SK-N-SH (cell line): Measurements from ENCODE around the gene TTC28.

Experiments
- FOXJ3 ChIP-seq: sonication (generic); formaldehyde crosslinking; IDR thresholded peaks from 2 replicates; pipeline ENCODE4 v1.5.1; 2020; ENCODE audit warnings: mild to moderate bottlenecking, missing genetic modification reagents
- TF ChIP-seq, protein P1 (sequence below): fragments of 200-600 bp; sonication (generic); IDR thresholded peaks from 2 replicates; pipeline ENCODE4 v1.6.1; 2017; ENCODE audit warnings: antibody characterized with exemption, mild to moderate bottlenecking, moderate library complexity
- TF ChIP-seq, protein P2 (sequence below): IDR thresholded peaks from 2 replicates; pipeline ENCODE4 v1.4.0; 2012; ENCODE audit warnings: low read depth, borderline replicate concordance

DNA sequence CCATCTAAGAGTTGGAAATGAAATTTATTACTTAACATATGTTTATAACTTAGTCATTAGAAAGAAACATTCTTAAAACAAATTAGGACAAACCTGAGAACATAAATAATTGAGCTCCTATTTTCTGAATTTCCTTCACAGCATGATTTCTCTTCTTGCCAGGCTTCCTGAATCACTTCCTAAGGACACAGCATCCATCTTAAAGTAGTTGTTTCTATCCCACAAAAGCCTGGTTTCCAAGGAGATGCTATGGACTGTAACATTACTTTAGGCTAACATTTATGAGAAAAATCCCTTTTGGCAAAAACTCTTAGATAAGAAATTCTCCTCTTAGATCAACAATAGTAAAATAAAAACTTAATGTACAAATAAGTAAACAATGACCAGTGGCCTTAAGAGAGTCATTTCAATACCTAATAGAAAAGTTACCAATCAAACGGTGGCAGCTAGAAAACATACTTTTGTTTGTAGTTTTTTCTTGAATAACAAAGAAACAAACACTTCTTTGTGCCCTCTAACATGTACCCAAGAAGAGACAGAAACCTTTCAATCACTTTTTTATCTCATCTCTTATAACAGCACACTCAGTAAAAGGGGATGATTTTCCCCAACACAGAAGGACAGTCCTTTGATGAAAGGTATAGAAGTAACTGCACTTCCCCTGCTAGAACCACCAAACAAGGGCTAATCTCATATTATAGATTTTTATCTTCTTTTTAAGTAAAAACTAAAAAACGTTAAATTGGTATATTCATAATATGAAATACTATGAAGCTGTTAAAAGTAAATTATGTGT is 74.5 kb downstream of the TTC28 start:
- TF ChIP-seq, protein P1, sequence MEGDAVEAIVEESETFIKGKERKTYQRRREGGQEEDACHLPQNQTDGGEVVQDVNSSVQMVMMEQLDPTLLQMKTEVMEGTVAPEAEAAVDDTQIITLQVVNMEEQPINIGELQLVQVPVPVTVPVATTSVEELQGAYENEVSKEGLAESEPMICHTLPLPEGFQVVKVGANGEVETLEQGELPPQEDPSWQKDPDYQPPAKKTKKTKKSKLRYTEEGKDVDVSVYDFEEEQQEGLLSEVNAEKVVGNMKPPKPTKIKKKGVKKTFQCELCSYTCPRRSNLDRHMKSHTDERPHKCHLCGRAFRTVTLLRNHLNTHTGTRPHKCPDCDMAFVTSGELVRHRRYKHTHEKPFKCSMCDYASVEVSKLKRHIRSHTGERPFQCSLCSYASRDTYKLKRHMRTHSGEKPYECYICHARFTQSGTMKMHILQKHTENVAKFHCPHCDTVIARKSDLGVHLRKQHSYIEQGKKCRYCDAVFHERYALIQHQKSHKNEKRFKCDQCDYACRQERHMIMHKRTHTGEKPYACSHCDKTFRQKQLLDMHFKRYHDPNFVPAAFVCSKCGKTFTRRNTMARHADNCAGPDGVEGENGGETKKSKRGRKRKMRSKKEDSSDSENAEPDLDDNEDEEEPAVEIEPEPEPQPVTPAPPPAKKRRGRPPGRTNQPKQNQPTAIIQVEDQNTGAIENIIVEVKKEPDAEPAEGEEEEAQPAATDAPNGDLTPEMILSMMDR: no peak
- no peak for TF ChIP-seq FOXJ3 (CRISPR knock-in tag)
- TF ChIP-seq, protein P2, sequence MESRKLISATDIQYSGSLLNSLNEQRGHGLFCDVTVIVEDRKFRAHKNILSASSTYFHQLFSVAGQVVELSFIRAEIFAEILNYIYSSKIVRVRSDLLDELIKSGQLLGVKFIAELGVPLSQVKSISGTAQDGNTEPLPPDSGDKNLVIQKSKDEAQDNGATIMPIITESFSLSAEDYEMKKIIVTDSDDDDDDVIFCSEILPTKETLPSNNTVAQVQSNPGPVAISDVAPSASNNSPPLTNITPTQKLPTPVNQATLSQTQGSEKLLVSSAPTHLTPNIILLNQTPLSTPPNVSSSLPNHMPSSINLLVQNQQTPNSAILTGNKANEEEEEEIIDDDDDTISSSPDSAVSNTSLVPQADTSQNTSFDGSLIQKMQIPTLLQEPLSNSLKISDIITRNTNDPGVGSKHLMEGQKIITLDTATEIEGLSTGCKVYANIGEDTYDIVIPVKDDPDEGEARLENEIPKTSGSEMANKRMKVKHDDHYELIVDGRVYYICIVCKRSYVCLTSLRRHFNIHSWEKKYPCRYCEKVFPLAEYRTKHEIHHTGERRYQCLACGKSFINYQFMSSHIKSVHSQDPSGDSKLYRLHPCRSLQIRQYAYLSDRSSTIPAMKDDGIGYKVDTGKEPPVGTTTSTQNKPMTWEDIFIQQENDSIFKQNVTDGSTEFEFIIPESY: no peak
